WTC11 (cell line): Measurements from ENCODE around the gene MIGA1. TPM values are rescaled to one million over a fixed set of nuclear protein-coding genes. Genes with fewer than 3 reads are reported as not detected.
A peak's percentile ranks its signal among the peaks of the same experiment; 100 is the strongest.
"Not testable (repeated sequence)": the region's sequence is repeated elsewhere in the genome, so short reads cannot be mapped to it uniquely, and the experiment has no call there.

Source experiments
- ATAC-seq: fragments of 200-7000 bp; cut with Tn5 transposase; 2 replicates; pipeline ENCODE4 v1.10.0; 2021; ENCODE audit warnings: mild to moderate bottlenecking, moderate library complexity
- CTCF ChIA-PET: fragments of 300-600 bp; sonication (Branson Sonifier 250); formaldehyde crosslinking; loops from one replicate; lab custom pipeline; 2021; ENCODE audit warnings: antibody characterized with exemption; lab: Charles Lee
- POLR2A ChIA-PET: fragments of 350-600 bp; sonication (Branson Sonifier 250); formaldehyde crosslinking; loops from one replicate; lab custom pipeline; 2021; ENCODE audit warnings: antibody characterized with exemption; lab: Charles Lee
- DNase-seq: peaks from one replicate; pipeline ENCODE4 v3.0.0; 2021; ENCODE audit warnings: low spot score
- H3K27ac Mint-ChIP-seq: 2 replicates; pipeline ENCODE4 v1.8.0; 2021; ENCODE audit warnings: mixed read lengths
- H3K27me3 Mint-ChIP-seq: 2 replicates; pipeline ENCODE4 v1.8.0; 2021; ENCODE audit warnings: low read depth, mild to moderate bottlenecking, moderate library complexity, mixed read lengths
- H3K36me3 Mint-ChIP-seq: 2 replicates; pipeline ENCODE4 v1.8.0; 2021; ENCODE audit warnings: mixed read lengths
- H3K4me1 Mint-ChIP-seq: 2 replicates; pipeline ENCODE4 v1.8.0; 2022; ENCODE audit warnings: mixed read lengths
- H3K4me3 Mint-ChIP-seq: 2 replicates; pipeline ENCODE4 v1.8.0; 2021; ENCODE audit warnings: mild to moderate bottlenecking, moderate library complexity, mixed read lengths
- H3K9me3 Mint-ChIP-seq: 2 replicates; pipeline ENCODE4 v1.8.0; 2021; ENCODE audit warnings: mixed read lengths
- ELF4 ChIP-seq: sonication (generic); formaldehyde crosslinking; IDR thresholded peaks from 2 replicates; pipeline ENCODE4 v1.8.1; 2022; ENCODE audit warnings: low read depth, mild to moderate bottlenecking, moderate library complexity, missing genetic modification reagents
- GRHL2 ChIP-seq: fragments of 250-450 bp; sonication (Bioruptor Pico); IDR thresholded peaks from 2 replicates; pipeline ENCODE4 v1.8.0; 2022; ENCODE audit warnings: mild to moderate bottlenecking, moderate library complexity; ENCODE audit not compliant: insufficient replicate concordance, severe bottlenecking
- HMGXB4 ChIP-seq: sonication (generic); formaldehyde crosslinking; IDR thresholded peaks from 2 replicates; pipeline ENCODE4 v1.8.1; 2023; ENCODE audit warnings: mild to moderate bottlenecking, moderate library complexity, missing genetic modification reagents
- NFATC4 ChIP-seq: fragments of 250-450 bp; sonication (Bioruptor Pico); IDR thresholded peaks from 2 replicates; pipeline ENCODE4 v1.9.0; 2021; ENCODE audit warnings: mild to moderate bottlenecking
- NFYB ChIP-seq: sonication (generic); formaldehyde crosslinking; conservative IDR thresholded peaks from 2 replicates; pipeline ENCODE4 v1.8.0; 2022; ENCODE audit warnings: low read depth, missing genetic modification reagents
- NR1H2 ChIP-seq: sonication (generic); formaldehyde crosslinking; IDR thresholded peaks from 2 replicates; pipeline ENCODE4 v1.9.0; 2021; ENCODE audit warnings: mild to moderate bottlenecking, moderate library complexity, missing genetic modification reagents
- SMAD4 ChIP-seq: sonication (generic); formaldehyde crosslinking; IDR thresholded peaks from 2 replicates; pipeline ENCODE4 v1.8.0; 2022; ENCODE audit warnings: mild to moderate bottlenecking, missing genetic modification reagents
- SOX15 ChIP-seq: fragments of 250-450 bp; sonication (Bioruptor Pico); IDR thresholded peaks from 2 replicates; pipeline ENCODE4 v1.9.0; 2021; ENCODE audit warnings: mild to moderate bottlenecking
- STAT6 ChIP-seq: sonication (generic); formaldehyde crosslinking; conservative IDR thresholded peaks from 2 replicates; pipeline ENCODE4 v1.8.1; 2023; ENCODE audit warnings: mild to moderate bottlenecking, low read depth, missing genetic modification reagents, moderate library complexity
- TP53 ChIP-seq: sonication (generic); formaldehyde crosslinking; IDR thresholded peaks from 2 replicates; pipeline ENCODE4 v1.8.1; 2023; ENCODE audit warnings: mild to moderate bottlenecking, missing genetic modification reagents
- USF1 ChIP-seq: sonication (generic); formaldehyde crosslinking; IDR thresholded peaks from 2 replicates; pipeline ENCODE4 v1.8.0; 2022; ENCODE audit warnings: mild to moderate bottlenecking, missing genetic modification reagents
- ZBTB43 ChIP-seq: sonication (generic); formaldehyde crosslinking; IDR thresholded peaks from 2 replicates; pipeline ENCODE4 v1.8.1; 2023; ENCODE audit warnings: mild to moderate bottlenecking, missing genetic modification reagents
- ZMAT4 ChIP-seq: fragments of 250-450 bp; sonication (Bioruptor Pico); IDR thresholded peaks from 2 replicates; pipeline ENCODE4 v1.9.0; 2021; ENCODE audit warnings: mild to moderate bottlenecking
- total RNA-seq: library from RNA; stranded (reverse); gene quantifications from 3 replicates; pipeline ENCODE4 v1.2.3, GENCODE V29; 2021

The MIGA1 gene
- total RNA-seq, 1 experiment from 2014 or later, result 6.2 TPM

- TF ChIP-seq NFYB (CRISPR knock-in tag), result no peak
- TF ChIP-seq ZBTB43 (CRISPR knock-in tag), result no peak
Measured at GRCh38 chr1:77741316-77741715, 38.1 kb upstream of the MIGA1 start (continued).

GRCh38 chr1:77742011-77742555 lies 37.4 kb upstream of the MIGA1 start:
- ATAC-seq, result no peak
- Mint-ChIP-seq H3K27me3 (no peaks in the 10 kb centered on the region), H3K27ac (no peak overlapping the region), H3K4me3 (no peak overlapping the region), H3K4me1 (no peaks in the 10 kb centered on the region), H3K36me3 (peaks cover 14% of the 10 kb centered on the region), H3K9me3 (no peaks in the 10 kb centered on the region)
- TF ChIP-seq SOX15 (CRISPR knock-in tag), result no peak
- TF ChIP-seq TP53 (CRISPR knock-in tag), result no peak
- no peak for TF ChIP-seq GRHL2 (CRISPR knock-in tag)
- TF ChIP-seq NFATC4, result no peak
- TF ChIP-seq HMGXB4 (CRISPR knock-in tag), result no peak
- no peak for TF ChIP-seq NR1H2
- TF ChIP-seq ZMAT4, result no peak
- no peak for TF ChIP-seq SMAD4 (CRISPR knock-in tag)
- no peak for TF ChIP-seq STAT6 (CRISPR knock-in tag)
- no peak for TF ChIP-seq ELF4
- ChIA-PET POLR2A (no interaction called here), CTCF (no interaction called here)
- no peak for DNase-seq

- peaks cover 7% of the 10 kb centered on the region for H3K36me3 Mint-ChIP-seq
- no peaks in the 10 kb centered on the region for H3K4me1 Mint-ChIP-seq
- ChIA-PET POLR2A (no interaction called here), CTCF (no interaction called here)
- ATAC-seq, result peak; percentile 75
- TF ChIP-seq USF1 (CRISPR knock-in tag), result no peak
- no peak for DNase-seq
- no peak overlapping the region for H3K27ac Mint-ChIP-seq
- H3K4me3 Mint-ChIP-seq, result no peak overlapping the region
- no peaks in the 10 kb centered on the region for H3K27me3 Mint-ChIP-seq
- H3K9me3 Mint-ChIP-seq, result no peaks in the 10 kb centered on the region
Measured at GRCh38 chr1:77744576-77744975, 34.9 kb upstream of the MIGA1 start.

GRCh38 chr1:77749489-77749888 lies 30.0 kb upstream of the MIGA1 start:
- ATAC-seq, H3K9me3 Mint-ChIP-seq, H3K4me3 Mint-ChIP-seq, DNase-seq, H3K27ac Mint-ChIP-seq, H3K36me3 Mint-ChIP-seq, H3K27me3 Mint-ChIP-seq, CTCF ChIA-PET, H3K4me1 Mint-ChIP-seq: not testable (repeated sequence)
- POLR2A ChIA-PET, result interaction anchor here (0.6 kb wide), 1 partner anchor 225 kb away, joined by 3 read pairs; no protein-coding TSS in a partner anchor
